GM19467 (cell line): ENCODE measurements around the gene KCTD4.
"Not testable (repeated sequence)": the region's sequence is repeated elsewhere in the genome, so short reads cannot be mapped to it uniquely, and the experiment has no call there.

Experiments
- ATAC-seq: cut with Tn5 transposase; IDR thresholded peaks from one replicate; pipeline ENCODE4 v1.9.1; 2021; ENCODE audit warnings: mild to moderate bottlenecking, moderate library complexity; ENCODE audit not compliant: unreplicated experiment

The KCTD4 gene

DNA sequence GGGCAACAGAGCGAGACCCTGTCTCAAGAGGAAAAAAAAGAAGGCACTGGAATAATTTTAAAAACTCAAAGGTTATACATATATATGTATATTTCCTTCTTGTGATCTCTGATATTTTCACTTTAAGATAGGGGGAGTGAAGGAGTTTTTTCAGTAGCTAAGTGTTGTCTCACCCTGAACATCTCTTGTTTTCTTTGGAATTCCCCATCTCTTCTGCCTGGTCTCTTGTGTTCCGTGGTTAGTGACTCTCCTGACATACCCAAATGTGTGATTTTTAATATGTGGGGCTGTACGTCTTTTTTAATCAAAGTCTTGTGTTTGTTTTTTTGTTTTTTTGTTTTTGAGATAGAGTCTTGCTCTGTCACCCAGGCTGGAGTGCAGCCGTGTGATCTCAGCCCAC lies 15.3 kb upstream of the KCTD4 start:
- ATAC-seq, result no peak

- no peak for ATAC-seq
Observed at GRCh38 chr13:45215392-45216077, 14.7 kb upstream of the KCTD4 start.

- no peak for ATAC-seq
Observed at GRCh38 chr13:45209229-45209628, 8.4 kb upstream of the KCTD4 start.

DNA sequence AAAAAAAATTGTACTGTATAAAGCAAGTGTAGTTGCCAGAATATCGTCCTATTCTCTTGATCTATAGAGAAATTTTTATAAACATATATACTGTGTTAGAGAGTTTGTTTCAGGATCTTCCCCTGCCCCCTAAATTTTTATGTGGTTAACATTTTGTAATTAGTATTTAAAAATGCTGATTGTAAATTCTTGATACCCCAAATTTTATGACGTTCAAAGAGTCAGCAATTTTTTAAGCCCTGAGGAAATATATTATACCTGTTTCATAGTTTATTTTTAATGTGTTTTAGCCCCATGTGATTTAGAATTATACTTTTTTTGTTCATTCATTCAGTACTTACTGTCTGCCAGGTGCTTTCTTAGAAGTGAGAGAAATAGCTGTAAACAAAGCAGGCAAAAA lies 7.3 kb upstream of the KCTD4 start:
- no peak for ATAC-seq

DNA sequence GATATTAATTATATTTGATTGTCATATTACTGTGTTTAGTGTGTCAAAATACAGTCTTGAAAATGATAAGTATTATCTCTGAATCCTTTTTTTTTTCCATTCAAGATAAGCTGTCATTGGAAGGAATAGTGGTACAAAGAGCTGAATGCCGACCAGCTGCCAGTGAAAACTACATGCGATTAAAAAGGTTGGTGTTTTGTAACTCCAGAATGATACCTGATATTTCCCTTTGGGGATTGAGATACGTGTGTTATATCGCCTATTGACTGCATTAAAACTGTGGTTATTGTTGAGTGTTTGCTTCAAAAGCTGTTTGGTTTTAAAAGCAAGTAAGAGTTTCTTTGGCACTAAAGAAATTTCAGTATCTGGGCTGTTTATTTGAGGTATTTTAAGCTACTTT lies 6.5 kb upstream of the KCTD4 start:
- ATAC-seq, result no peak

- ATAC-seq, result no peak
Observed at GRCh38 chr13:45206340-45206739, 5.5 kb upstream of the KCTD4 start.

GRCh38 chr13:45205124-45205523 lies 4.3 kb upstream of the KCTD4 start:
- ATAC-seq, result no peak

DNA sequence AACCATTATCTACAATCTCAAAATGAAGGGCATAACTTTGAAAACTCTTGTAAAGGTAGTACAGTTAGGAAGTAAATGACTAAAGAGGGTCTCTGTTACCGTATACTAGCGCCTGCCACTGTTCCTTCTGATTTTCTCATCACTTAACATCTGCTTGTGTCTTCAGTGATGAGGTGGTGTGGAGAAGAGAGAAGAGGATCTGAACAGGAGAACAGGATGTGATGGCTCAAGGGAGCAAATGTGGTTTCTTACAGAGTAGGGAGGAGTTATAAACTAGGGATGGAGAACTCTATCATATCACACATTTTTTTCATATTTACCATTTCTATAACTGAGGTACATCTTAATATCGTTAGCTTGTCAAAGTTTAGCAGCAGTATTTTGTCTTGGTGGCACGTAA lies 1.1 kb downstream of the KCTD4 start:
- no peak for ATAC-seq

GRCh38 chr13:45198924-45199323 lies 1.9 kb downstream of the KCTD4 start:
- no peak for ATAC-seq

- ATAC-seq, result no peak
Observed at GRCh38 chr13:45198041-45198440, 2.8 kb downstream of the KCTD4 start.

- no peak for ATAC-seq
Observed at GRCh38 chr13:45196622-45197021, 4.2 kb downstream of the KCTD4 start.

DNA sequence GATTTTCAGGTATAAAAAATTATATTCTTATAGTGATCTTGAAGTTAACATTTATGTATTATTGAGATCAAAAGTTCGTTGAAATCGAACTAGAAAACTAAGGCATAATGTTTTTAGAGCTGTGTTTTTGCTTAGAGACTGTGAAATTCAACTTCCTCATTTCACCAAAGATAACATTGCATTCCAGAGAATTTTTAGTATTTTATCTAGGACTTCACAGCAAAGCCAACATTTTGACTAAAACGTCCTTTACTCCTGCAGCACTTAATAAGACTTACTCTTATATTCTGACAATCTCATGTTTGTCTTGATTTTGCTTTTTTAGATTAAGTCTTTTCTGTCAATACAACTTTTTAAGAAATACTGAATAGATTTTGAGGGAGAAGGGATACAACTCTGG lies 4.7 kb downstream of the KCTD4 start:
- ATAC-seq, result no peak

DNA sequence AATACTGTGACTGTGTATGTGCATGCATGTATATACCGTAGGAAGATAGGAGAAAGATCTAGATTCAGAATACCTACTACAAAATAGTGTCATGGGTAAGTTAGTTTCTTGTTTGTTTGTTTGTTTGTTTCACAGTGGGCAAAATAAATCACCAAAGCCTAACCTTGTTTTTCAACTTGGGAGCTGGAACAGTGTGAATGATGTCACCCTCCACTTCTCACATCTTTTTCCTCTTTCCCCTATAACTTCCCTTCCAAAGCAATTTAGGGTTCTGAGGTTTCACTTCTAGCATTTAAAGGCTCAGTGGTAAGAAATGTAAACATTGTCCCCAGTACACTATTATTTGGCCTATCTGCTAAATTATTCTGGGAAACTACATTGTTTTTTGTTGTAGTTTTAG lies 5.4 kb downstream of the KCTD4 start:
- no peak for ATAC-seq

DNA sequence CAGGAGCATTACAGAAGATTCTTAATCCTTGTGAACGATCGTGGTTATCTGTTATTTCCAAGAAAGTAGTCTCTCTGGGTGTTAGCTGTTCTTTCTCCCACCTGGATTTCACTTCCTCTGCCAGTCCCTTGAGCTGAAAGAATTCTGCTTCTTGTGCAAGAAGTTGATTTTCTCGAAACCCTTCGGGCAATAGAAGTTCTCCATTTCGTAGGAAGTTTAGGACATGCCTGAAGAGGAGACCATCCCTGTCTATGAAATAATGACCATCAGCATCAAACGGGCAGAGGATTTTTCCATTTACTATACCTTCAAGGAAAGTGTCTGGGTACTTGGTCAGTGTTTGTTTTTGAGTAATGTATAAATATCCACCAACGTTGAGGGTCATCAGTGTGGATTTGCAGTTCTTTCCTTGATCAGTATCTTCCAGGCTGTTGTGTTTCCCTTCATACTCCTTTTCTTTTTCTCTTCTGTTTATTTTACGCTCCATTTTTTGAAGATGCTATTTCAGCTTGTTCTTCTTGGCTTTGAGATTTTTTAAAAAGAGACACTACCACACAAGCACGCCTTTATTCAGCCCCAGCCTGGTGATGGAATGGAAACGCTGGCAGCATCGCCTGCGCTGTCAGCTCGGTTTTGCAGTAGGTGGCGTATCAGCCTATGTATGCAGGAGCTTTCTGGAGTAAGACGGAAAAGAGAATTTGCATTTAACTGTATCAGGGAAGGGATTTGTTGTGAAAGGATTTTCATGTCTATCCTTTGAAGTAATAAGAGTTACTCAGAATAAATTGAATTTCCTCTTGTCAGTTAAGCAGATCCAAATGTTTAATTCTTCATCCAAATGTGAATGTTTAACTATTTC lies 6.5 kb downstream of the KCTD4 start:
- no peak for ATAC-seq

GRCh38 chr13:45191874-45192273 lies 9.0 kb downstream of the KCTD4 start:
- no peak for ATAC-seq

- ATAC-seq, result not testable (repeated sequence)
Observed at GRCh38 chr13:45189511-45189910, 11.3 kb downstream of the KCTD4 start.

DNA sequence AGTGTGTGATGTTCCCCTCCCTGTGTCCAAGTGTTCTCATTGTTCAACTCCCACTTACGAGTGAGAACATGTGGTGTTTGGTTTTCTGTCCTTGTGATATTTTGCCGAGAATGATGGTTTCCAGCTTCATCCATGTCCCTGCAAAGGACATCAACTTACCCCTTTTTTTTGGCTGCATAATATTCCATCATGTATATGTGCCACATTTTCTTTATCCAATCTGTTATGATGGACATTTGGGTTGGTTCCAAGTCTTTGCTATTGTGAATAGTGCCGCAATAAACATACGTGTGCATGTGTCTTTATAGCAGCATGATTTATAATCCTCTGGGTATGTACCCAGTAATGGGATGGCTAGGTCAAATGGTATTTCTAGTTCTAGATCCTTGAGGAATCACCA lies 11.8 kb downstream of the KCTD4 start:
- not testable (repeated sequence) for ATAC-seq

GRCh38 chr13:45185286-45185685 lies 15.6 kb downstream of the KCTD4 start:
- ATAC-seq, result no peak

GRCh38 chr13:45184693-45185092 lies 16.2 kb downstream of the KCTD4 start:
- ATAC-seq, result no peak

DNA sequence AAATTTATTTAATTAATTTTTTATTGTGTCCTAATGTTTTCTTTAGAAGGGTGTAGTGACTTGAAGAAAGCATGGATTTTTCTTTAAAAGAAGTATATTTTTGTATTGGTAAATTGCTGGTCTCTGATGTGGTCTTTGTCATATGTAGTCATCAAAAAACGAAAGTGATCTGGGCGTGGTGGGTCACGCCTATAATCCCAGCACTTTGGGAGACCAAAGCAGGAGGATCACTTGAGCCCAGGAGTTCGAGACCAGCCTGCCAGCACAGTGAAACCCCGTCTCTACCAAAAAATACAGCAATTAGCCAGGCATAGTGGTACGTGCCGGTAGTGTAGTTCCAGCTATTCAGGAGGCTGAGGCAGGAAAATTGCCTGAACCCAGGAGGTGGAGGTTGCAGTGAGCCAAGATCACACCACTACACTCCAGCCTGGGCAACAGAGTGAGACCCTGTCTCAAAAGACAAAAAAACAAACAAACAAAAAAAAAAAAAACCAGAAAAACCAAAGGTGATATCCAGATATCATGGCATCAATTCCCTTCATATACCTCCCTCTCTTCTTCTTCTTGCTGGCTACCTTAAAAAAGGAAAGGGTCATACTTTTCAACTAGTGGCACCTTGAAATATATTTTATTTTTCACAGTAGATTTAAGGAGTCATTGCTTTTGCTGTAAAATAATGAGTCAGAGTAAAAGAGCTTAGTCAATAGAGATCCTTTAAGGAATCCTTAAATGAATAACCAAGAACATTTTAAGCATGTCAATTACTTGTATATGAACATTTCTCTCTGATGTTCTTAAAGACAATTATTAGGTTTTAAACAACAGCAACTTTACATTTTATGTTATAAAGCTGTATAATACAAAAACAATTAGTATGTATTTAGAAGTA lies 19.9 kb downstream of the KCTD4 start:
- no peak for ATAC-seq

DNA sequence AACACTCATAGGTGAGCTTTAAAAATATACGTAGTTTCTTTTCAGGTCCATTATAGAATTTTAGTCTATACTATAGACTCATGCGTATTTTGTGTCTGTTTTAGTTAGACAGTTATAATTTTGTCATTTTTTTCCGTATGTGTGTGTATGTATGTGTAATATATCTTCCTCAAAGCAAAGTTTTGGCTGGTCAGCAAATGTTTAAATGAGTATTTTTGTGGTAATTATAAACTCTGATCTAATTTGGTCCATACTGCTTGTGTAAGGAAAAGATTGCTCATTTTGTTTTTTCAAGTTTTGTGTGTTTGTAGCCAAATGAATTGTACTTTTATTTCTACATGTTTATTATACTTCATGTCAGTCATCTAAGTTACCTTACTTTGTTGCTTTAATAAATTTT lies 20.5 kb downstream of the KCTD4 start:
- ATAC-seq, result no peak
